Testis (tissue), 2 donors: ENCODE measurements around the gene LRGUK.

Source experiments
- CTCF ChIP-seq, 3 experiments: fragments of 450-650 bp in 2 of 3; fragments of 200-600 bp in 1 of 3; sonication (generic) in 1 of 3; IDR thresholded peaks; one replicate each; pipeline ENCODE4 v1.5.1; 2016 to 2019; ENCODE audit warnings: antibody characterized with exemption in 3 of 3, mild to moderate bottlenecking in 2 of 3, moderate library complexity in 1 of 3
- POLR2A ChIP-seq: fragments of 450-650 bp; IDR thresholded peaks from one replicate; pipeline ENCODE4 v1.6.1; 2017; ENCODE audit warnings: antibody characterized with exemption, mild to moderate bottlenecking, moderate library complexity

GRCh38 chr7:134210976-134211663 lies 84.0 kb downstream of the LRGUK start:
- no peak for TF ChIP-seq CTCF (IDR thresholded peaks at IDR 0.05)
- TF ChIP-seq POLR2A, result no peak
